ENCODE measurements around the gene NCMAP.

Gene NCMAP

DNA sequence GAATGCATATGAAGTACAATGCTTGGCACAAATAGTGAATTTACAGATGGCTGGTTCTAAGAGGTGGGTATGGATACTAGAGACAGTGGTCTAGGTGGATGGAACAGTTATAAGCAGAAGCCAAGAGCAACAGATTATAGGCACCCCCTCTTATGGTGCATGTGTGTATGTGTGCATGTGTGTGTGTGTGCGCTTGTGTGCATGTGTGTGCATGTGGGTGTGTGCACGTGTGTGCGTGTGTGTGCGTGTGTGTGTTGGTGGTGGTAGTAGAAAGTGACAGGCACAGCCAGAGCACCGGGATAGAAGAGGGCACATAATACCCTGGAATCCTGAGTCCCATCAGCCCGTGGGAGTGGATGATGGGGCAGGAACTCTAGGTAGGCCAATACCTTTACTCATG, 1.3 kb downstream of the NCMAP start:
- peaks cover 26% of the 10 kb centered on the region for H3K4me1 ChIP-seq (ENCODE audit: low read length)
- no peaks in the 10 kb centered on the region; the same call in 1 of the 2 replicates for H3F3A ChIP-seq (ENCODE audit: insufficient read depth, low read length)
- no peak for DNase-seq
- H3K9ac ChIP-seq (ENCODE audit: low read length) = 0 out of 2 replicates have a peak overlapping the region, but pooled peaks have one; percentile 12
- no peaks in the 10 kb centered on the region for H3K9me3 ChIP-seq (replicated peaks; ENCODE audit: insufficient read depth, low read length)
- no peaks in the 10 kb centered on the region for H3K9me2 ChIP-seq (replicated peaks; ENCODE audit: insufficient read depth, low read length)
- H3K27ac ChIP-seq (ENCODE audit: low read length) = peak overlapping the region; percentile 58; the same call in 1 of the 2 replicates
- H3K27me3 ChIP-seq (replicated peaks; ENCODE audit: insufficient read depth, low read length) = no peaks in the 10 kb centered on the region
- TF ChIP-seq, protein P1, sequence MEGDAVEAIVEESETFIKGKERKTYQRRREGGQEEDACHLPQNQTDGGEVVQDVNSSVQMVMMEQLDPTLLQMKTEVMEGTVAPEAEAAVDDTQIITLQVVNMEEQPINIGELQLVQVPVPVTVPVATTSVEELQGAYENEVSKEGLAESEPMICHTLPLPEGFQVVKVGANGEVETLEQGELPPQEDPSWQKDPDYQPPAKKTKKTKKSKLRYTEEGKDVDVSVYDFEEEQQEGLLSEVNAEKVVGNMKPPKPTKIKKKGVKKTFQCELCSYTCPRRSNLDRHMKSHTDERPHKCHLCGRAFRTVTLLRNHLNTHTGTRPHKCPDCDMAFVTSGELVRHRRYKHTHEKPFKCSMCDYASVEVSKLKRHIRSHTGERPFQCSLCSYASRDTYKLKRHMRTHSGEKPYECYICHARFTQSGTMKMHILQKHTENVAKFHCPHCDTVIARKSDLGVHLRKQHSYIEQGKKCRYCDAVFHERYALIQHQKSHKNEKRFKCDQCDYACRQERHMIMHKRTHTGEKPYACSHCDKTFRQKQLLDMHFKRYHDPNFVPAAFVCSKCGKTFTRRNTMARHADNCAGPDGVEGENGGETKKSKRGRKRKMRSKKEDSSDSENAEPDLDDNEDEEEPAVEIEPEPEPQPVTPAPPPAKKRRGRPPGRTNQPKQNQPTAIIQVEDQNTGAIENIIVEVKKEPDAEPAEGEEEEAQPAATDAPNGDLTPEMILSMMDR (IDR thresholded peaks at IDR 0.05; ENCODE audit: low read length) = no peak
- TF ChIP-seq EZH2 (optimal IDR thresholded peaks at IDR 0.05; ENCODE audit: low read depth, low read length) (no peak), EZH2phosphoT487 (IDR thresholded peaks at IDR 0.05; ENCODE audit: low read length) (no peak)
- no peak overlapping the region for H3K4me3 ChIP-seq (ENCODE audit: low read length)
- H3K79me2 ChIP-seq (ENCODE audit: low read length) = no peaks in the 10 kb centered on the region
- H3K4me2 ChIP-seq (ENCODE audit: low read depth, low read length) = peak overlapping the region; percentile 49; the same call in 1 of the 2 replicates
- H4K20me1 ChIP-seq (ENCODE audit: insufficient read depth, low read length) = no peaks in the 10 kb centered on the region
- no peak overlapping the region for H2AFZ ChIP-seq (ENCODE audit: low read length)
- no peaks in the 10 kb centered on the region for H3K36me3 ChIP-seq (replicated peaks; ENCODE audit: insufficient read depth, low read length)

DNA sequence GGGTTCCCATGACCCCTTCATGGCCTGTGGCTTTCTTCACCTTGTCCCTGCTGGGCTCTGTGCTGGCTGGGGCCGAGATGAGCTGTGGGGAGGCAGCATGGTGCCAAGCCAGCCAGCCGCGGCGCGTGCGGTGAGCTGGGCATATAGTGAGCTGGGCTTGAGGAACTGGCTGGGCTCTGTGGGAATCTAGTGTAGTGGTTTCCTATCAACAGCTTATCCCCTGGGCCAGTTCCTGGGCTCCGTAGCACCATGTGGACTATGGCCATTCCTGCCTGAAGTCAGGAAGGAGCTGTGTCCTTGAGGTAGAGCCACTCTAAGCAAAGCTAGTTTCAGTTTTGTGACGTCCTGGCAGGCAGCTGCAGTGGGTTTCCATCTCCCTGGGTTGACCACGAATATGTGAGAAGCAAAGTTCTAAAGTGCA, 1.8 kb downstream of the NCMAP start:
- peaks cover 26% of the 10 kb centered on the region for H3K4me1 ChIP-seq (ENCODE audit: low read length)
- DNase-seq = peak; percentile 83
- H3K79me2 ChIP-seq (ENCODE audit: low read length) = no peaks in the 10 kb centered on the region
- H3K27me3 ChIP-seq (replicated peaks; ENCODE audit: insufficient read depth, low read length) = no peaks in the 10 kb centered on the region
- H3F3A ChIP-seq (ENCODE audit: insufficient read depth, low read length) = no peaks in the 10 kb centered on the region; the same call in 1 of the 2 replicates
- H2AFZ ChIP-seq (ENCODE audit: low read length) = no peak overlapping the region
- H3K27ac ChIP-seq (ENCODE audit: low read length) = peak overlapping the region; percentile 58; the same call in 1 of the 2 replicates
- H3K4me3 ChIP-seq (ENCODE audit: low read length) = no peak overlapping the region
- H3K9ac ChIP-seq (ENCODE audit: low read length) = peak overlapping the region; percentile 12; the same call in 1 of the 2 replicates
- no peaks in the 10 kb centered on the region for H3K9me2 ChIP-seq (replicated peaks; ENCODE audit: insufficient read depth, low read length)
- no peaks in the 10 kb centered on the region for H4K20me1 ChIP-seq (ENCODE audit: insufficient read depth, low read length)
- peak overlapping the region; percentile 49 for H3K4me2 ChIP-seq (ENCODE audit: low read depth, low read length)
- no peaks in the 10 kb centered on the region for H3K36me3 ChIP-seq (replicated peaks; ENCODE audit: insufficient read depth, low read length)
- H3K9me3 ChIP-seq (replicated peaks; ENCODE audit: insufficient read depth, low read length) = no peaks in the 10 kb centered on the region
- TF ChIP-seq EZH2phosphoT487 (IDR thresholded peaks at IDR 0.05; ENCODE audit: low read length) = no peak
- TF ChIP-seq, protein P1 (IDR thresholded peaks at IDR 0.05; ENCODE audit: low read length) = no peak

DNA sequence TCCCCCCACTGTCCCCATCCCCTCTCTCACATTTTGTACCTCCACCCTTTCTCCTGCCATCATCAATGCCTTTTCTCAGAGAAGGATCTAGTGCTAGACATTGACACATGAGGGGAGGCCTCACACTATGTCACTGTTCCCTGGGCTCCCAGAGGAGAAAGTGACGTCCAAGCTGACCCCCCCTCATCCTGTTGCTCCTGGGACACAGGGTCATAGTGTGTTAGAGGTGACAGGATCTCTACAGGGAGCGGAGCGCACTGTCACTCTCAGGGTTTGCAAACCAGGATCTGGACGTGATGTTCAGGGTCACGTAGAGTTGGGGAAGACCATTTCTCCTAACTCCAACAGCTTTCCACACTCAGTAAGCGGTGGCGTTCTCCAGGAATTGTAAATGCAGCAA, 2.6 kb downstream of the NCMAP start:
- 0 out of 2 replicates have a peak overlapping the region, but pooled peaks have one; percentile 6 for H2AFZ ChIP-seq (ENCODE audit: low read length)
- TF ChIP-seq EZH2 (optimal IDR thresholded peaks at IDR 0.05; ENCODE audit: low read depth, low read length) = no peak
- TF ChIP-seq, protein P1 (IDR thresholded peaks at IDR 0.05; ENCODE audit: low read length) = no peak
- no peaks in the 10 kb centered on the region; the same call in 1 of the 2 replicates for H3F3A ChIP-seq (ENCODE audit: insufficient read depth, low read length)
- peak overlapping the region; percentile 12; the same call in 1 of the 2 replicates for H3K9ac ChIP-seq (ENCODE audit: low read length)
- H3K9me2 ChIP-seq (replicated peaks; ENCODE audit: insufficient read depth, low read length) = no peaks in the 10 kb centered on the region
- peak overlapping the region; percentile 58 for H3K27ac ChIP-seq (ENCODE audit: low read length)
- no peaks in the 10 kb centered on the region for H3K27me3 ChIP-seq (replicated peaks; ENCODE audit: insufficient read depth, low read length)
- no peak overlapping the region; the same call in 1 of the 2 replicates for H3K4me3 ChIP-seq (ENCODE audit: low read length)
- no peaks in the 10 kb centered on the region for H3K79me2 ChIP-seq (ENCODE audit: low read length)
- peaks cover 26% of the 10 kb centered on the region for H3K4me1 ChIP-seq (ENCODE audit: low read length)
- H3K36me3 ChIP-seq (replicated peaks; ENCODE audit: insufficient read depth, low read length) = no peaks in the 10 kb centered on the region
- no peaks in the 10 kb centered on the region for H3K9me3 ChIP-seq (replicated peaks; ENCODE audit: insufficient read depth, low read length)
- DNase-seq = no peak
- no peaks in the 10 kb centered on the region for H4K20me1 ChIP-seq (ENCODE audit: insufficient read depth, low read length)
- peak overlapping the region; percentile 49 for H3K4me2 ChIP-seq (ENCODE audit: low read depth, low read length)

Data from MM.1S (cell line).